NOMO-1 treated with DMSO at 0.1 percent for 48 hours (cell line): ENCODE measurements around the gene SPDYE5.

Experiments
- DNase-seq: peaks from one replicate; lab custom pipeline; 2025; ENCODE audit not compliant: unreplicated experiment; lab: John Stamatoyannopoulos, UW

Gene SPDYE5

GRCh38 chr7:75536940-75537538 lies 44.9 kb downstream of the SPDYE5 start:
- DNase-seq: no peak

DNA sequence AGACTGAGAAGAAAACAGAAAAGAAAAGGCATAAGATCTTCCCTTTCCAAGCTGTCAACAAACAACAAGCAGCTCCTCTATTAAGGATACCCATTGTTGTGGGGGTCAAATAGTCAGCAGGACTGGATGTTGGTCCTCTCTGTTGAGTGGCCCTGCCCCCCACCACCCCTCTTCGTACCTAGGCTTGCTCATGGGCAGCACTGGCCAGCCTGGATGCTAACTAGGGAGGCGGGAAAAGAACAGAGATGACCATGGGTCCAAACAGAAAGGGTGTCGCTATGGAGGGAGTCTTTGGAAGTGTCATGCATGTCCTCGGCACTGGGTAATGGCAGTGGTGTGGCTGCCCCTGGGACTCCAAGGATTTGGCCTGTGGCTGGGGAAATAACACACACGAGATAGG lies 45.6 kb downstream of the SPDYE5 start:
- DNase-seq: no peak

- no peak for DNase-seq
These were observed 54.3 kb downstream of the SPDYE5 start for GRCh38 chr7:75546237-75547015.
